Trophoblast cell (in vitro differentiated cells and primary cell): Measurements from ENCODE around the gene FBF1.

Experiments
- DNase-seq, 2 donors: peaks; one replicate each; pipeline ENCODE4 v3.0.0-alpha.2; 2016
- H2AFZ ChIP-seq: 2 replicates; pipeline ENCODE4 v1.6.1; 2013; ENCODE audit warnings: low read length, moderate library complexity, mild to moderate bottlenecking; ENCODE audit not compliant: insufficient read depth, poor library complexity
- H2AK5ac ChIP-seq: 2 replicates; pipeline ENCODE4 v1.6.1; 2013; ENCODE audit warnings: mild to moderate bottlenecking, low read length
- H2BK120ac ChIP-seq: 2 replicates; pipeline ENCODE4 v1.6.1; 2013; ENCODE audit warnings: low read length, mild to moderate bottlenecking, moderate library complexity; ENCODE audit not compliant: insufficient read depth, poor library complexity
- H2BK12ac ChIP-seq: 2 replicates; pipeline ENCODE4 v1.6.1; 2013; ENCODE audit warnings: mild to moderate bottlenecking, low read length, moderate library complexity
- H2BK5ac ChIP-seq: 2 replicates; pipeline ENCODE4 v1.6.1; 2013; ENCODE audit warnings: low read length, low read depth, moderate library complexity, mild to moderate bottlenecking; ENCODE audit not compliant: poor library complexity
- H3K14ac ChIP-seq: 2 replicates; pipeline ENCODE4 v1.6.1; 2013; ENCODE audit warnings: mild to moderate bottlenecking, low read length
- H3K18ac ChIP-seq: 2 replicates; pipeline ENCODE4 v1.6.1; 2013; ENCODE audit warnings: mild to moderate bottlenecking, low read length
- H3K23ac ChIP-seq: 2 replicates; pipeline ENCODE4 v1.6.1; 2013; ENCODE audit warnings: low read length
- H3K27ac ChIP-seq: 2 replicates; pipeline ENCODE4 v1.5.1; 2013; ENCODE audit warnings: low read depth, mild to moderate bottlenecking, inconsistent platforms, low read length, moderate library complexity
- H3K27me3 ChIP-seq: 2 replicates; pipeline ENCODE4 v1.6.1; 2013; ENCODE audit warnings: inconsistent platforms, mild to moderate bottlenecking, low read length, moderate library complexity; ENCODE audit not compliant: insufficient read depth
- H3K36me3 ChIP-seq, 2 experiments: 1 replicate in 1 of 2; 2 replicates in 1 of 2; pipeline ENCODE4 v1.6.1; 2013; ENCODE audit warnings: low read length in 2 of 2, mild to moderate bottlenecking in 2 of 2, moderate library complexity in 1 of 2; ENCODE audit not compliant: insufficient read depth in 2 of 2, control insufficient read depth in 1 of 2
- H3K4ac ChIP-seq: 2 replicates; pipeline ENCODE4 v1.6.1; 2013; ENCODE audit warnings: low read depth, mild to moderate bottlenecking, low read length, moderate library complexity
- H3K4me1 ChIP-seq, 2 experiments: 1 replicate in 1 of 2; 2 replicates in 1 of 2; pipeline ENCODE4 v1.6.1; 2013; ENCODE audit warnings: low read length in 2 of 2, mild to moderate bottlenecking in 2 of 2, moderate library complexity in 1 of 2; ENCODE audit not compliant: insufficient read depth in 2 of 2, control insufficient read depth in 1 of 2
- H3K4me2 ChIP-seq: 2 replicates; pipeline ENCODE4 v1.6.1; 2013; ENCODE audit warnings: inconsistent platforms, mild to moderate bottlenecking, low read length, moderate library complexity
- H3K4me3 ChIP-seq: 2 replicates; pipeline ENCODE4 v1.5.1; 2013; ENCODE audit warnings: mild to moderate bottlenecking, low read depth, low read length, inconsistent platforms
- H3K79me1 ChIP-seq: one replicate; pipeline ENCODE4 v1.6.1; 2013; ENCODE audit warnings: low read length
- H3K79me2 ChIP-seq: 2 replicates; pipeline ENCODE4 v1.6.1; 2013; ENCODE audit warnings: low read length, mild to moderate bottlenecking; ENCODE audit not compliant: control insufficient read depth, insufficient read depth, poor library complexity
- H3K9ac ChIP-seq: 2 replicates; pipeline ENCODE4 v1.6.1; 2013; ENCODE audit warnings: mild to moderate bottlenecking, low read length
- H3K9me3 ChIP-seq: 2 replicates; pipeline ENCODE4 v1.6.1; 2013; ENCODE audit warnings: low read depth, mild to moderate bottlenecking, control low read depth, inconsistent platforms, low read length; ENCODE audit not compliant: insufficient read depth
- H4K12ac ChIP-seq: 2 replicates; pipeline ENCODE4 v1.6.1; 2013; ENCODE audit warnings: low read depth, mild to moderate bottlenecking, low read length, moderate library complexity
- H4K8ac ChIP-seq: 2 replicates; pipeline ENCODE4 v1.6.1; 2013; ENCODE audit warnings: low read depth, mild to moderate bottlenecking, low read length, moderate library complexity
- H4K91ac ChIP-seq: one replicate; pipeline ENCODE4 v1.6.1; 2013; ENCODE audit warnings: low read depth, mild to moderate bottlenecking, low read length, moderate library complexity
- WGBS: extraction: QIAGEN DNeasy Blood & Tissue Kit; methylation state at CpG from one replicate; pipeline ENCODE4 v1.1.7; 2013; ENCODE audit warnings: missing lambda C conversion rate; ENCODE audit not compliant: insufficient read length, insufficient coverage; ENCODE audit errors: extremely low coverage; 5-methylcytosine and 5-hydroxymethylcytosine counted together

Gene FBF1

DNA sequence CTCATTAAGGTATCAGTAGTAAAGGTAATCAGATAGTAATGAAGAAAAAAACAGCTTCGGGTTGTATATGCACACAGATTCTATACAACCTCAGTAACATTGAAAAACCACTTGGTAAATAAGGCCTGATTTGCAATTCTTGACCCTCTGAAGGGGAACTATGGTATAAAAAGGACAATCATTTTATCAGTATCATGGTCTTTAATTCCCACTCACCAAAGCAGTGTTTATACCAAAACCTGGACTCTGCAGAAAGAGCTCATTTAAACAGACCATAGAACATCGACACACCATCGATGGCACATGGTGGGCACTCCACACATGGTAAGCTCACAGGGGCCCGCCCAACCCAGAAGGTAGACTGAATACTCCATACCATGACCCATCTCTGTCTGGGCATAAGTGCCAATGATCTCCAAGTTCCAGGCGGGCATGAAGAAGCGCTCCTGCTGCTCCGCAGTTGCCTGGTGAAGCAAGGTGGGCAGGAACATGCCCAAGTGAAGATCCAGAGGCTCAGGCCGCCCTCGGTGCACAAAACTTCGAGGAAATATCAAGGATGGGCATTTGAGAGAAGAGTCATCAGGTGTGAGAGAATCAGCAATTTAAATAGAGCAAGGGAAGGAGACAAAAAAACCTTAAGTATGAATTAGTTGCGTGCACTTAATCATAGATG is 19.1 kb upstream of the FBF1 start:
- no peak overlapping the region for H4K12ac ChIP-seq
- no CpG with 5 or more reads among the region's 11 CpGs for WGBS
- H2AFZ ChIP-seq = no peak overlapping the region
- no peak overlapping the region for H4K8ac ChIP-seq
- no peak overlapping the region for H3K4ac ChIP-seq
- no peak overlapping the region for H2BK12ac ChIP-seq
- H2AK5ac ChIP-seq = no peak overlapping the region
- no peaks in the 10 kb centered on the region for H3K79me2 ChIP-seq
- H3K4me2 ChIP-seq = no peak overlapping the region
- H4K91ac ChIP-seq = no peak overlapping the region
- no peak overlapping the region for H3K4me3 ChIP-seq
- H3K36me3 ChIP-seq = peaks cover 17 to 20% of the 10 kb centered on the region in 2 experiments
- H3K4me1 ChIP-seq = no peaks in the 10 kb centered on the region
- no peak overlapping the region for H2BK120ac ChIP-seq
- H3K18ac ChIP-seq = no peak overlapping the region
- no peak overlapping the region for H3K27ac ChIP-seq
- no peaks in the 10 kb centered on the region for H3K79me1 ChIP-seq
- DNase-seq = no peak
- H3K9ac ChIP-seq = no peak overlapping the region
- H3K23ac ChIP-seq = no peak overlapping the region
- H2BK5ac ChIP-seq = no peak overlapping the region
- H3K9me3 ChIP-seq = no peaks in the 10 kb centered on the region
- no peak overlapping the region for H3K14ac ChIP-seq
- H3K27me3 ChIP-seq = no peaks in the 10 kb centered on the region

DNA sequence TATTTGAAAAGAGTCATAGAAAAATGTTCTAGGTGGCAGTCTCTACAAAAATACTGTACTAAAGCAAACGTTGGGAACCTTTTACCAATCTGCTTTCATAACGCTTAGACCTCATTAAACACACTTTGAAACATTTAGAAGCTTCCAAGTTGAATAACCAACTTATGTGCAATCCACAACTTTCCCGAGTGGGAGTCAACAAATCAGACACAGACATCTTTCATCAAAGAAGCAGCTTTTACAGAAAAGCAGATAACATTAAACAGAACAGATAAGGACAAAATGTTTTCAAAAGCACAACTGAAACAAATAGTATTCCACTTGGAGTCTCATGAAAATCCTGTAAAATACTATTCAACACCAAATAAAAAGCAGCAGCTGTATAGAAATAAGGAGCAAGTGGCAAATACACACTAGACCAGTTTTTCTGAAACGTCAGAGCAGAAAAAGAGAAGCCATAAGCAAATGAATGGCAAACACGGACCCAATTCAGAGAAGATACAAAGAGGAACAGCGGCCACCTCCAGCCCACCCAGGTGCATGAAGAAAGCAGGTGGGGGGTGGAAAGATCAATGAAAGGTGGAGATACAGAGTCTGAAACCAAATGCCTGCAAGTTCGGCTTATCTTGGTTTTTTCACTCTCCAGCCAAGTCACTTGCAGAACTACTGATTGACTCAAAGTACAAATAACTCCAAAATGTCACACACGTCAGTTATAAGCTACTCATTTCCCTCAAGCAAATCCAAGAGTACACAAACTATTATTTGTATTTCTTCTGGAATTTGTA is 18.4 kb upstream of the FBF1 start:
- Histone ChIP-seq H3K4me2 (no peak overlapping the region), H3K79me2 (no peaks in the 10 kb centered on the region), H3K4me3 (no peak overlapping the region), H3K27me3 (no peaks in the 10 kb centered on the region), H2AFZ (no peak overlapping the region), H4K91ac (no peak overlapping the region), H2AK5ac (no peak overlapping the region), H3K4ac (no peak overlapping the region), H2BK5ac (no peak overlapping the region), H4K12ac (no peak overlapping the region), H3K36me3 (peaks cover 22 to 25% of the 10 kb centered on the region in 2 experiments), H3K18ac (no peak overlapping the region), H3K23ac (no peak overlapping the region), H3K79me1 (no peaks in the 10 kb centered on the region), H3K4me1 (no peaks in the 10 kb centered on the region), H2BK120ac (no peak overlapping the region), H3K9ac (no peak overlapping the region), H3K14ac (no peak overlapping the region), H4K8ac (no peak overlapping the region), H3K27ac (no peak overlapping the region), H3K9me3 (no peaks in the 10 kb centered on the region), H2BK12ac (no peak overlapping the region)
- no peak for DNase-seq
- no CpG with 5 or more reads among the region's 8 CpGs for WGBS

DNA sequence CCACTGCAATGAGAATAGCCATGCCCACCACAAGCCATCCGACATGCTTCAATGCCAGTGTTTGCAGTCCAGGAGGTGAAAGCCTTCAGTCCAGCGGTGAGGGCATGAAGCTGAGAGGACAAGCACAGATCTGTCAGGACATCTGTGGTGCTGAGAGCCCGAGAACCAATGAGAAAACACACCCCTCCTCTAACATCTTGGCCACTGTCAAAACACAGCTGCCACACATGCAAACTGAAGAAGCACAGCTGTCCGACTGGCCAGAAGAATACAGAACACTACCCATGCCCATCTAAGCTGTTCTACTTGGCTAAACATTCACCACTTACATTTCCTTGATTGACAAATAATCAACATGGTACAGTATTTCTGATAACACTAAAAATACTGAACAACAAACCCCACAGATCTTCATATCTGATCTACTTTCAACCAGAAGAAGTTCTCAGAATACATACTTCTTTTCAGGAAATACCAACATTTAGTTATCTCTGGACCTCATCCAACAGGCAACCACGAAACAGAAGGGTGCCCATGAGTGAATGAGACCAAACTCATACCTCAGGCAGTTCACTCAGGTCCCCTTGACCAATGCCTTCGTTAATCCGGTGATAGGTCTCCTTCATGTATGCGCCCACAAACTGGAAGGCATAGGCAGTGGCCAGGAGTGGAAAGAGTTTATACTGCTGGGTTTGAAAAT is 10.2 kb upstream of the FBF1 start:
- H3K4me2 ChIP-seq = no peak overlapping the region
- no peak overlapping the region for H2BK12ac ChIP-seq
- H2AK5ac ChIP-seq = no peak overlapping the region
- H3K9me3 ChIP-seq = peaks cover 2% of the 10 kb centered on the region
- no CpG with 5 or more reads among the region's 8 CpGs for WGBS
- no peak overlapping the region for H2AFZ ChIP-seq
- H3K23ac ChIP-seq = peak overlapping the region; percentile 14
- no peak overlapping the region for H3K27ac ChIP-seq
- H4K8ac ChIP-seq = no peak overlapping the region
- no peaks in the 10 kb centered on the region for H3K27me3 ChIP-seq
- no peaks in the 10 kb centered on the region for H3K79me1 ChIP-seq
- no peak overlapping the region for H4K91ac ChIP-seq
- DNase-seq = no peak
- peaks cover 56 to 74% of the 10 kb centered on the region in 2 experiments for H3K36me3 ChIP-seq
- H2BK120ac ChIP-seq = no peak overlapping the region
- H3K4me1 ChIP-seq = no peaks in the 10 kb centered on the region
- H3K79me2 ChIP-seq = no peaks in the 10 kb centered on the region
- H3K14ac ChIP-seq = no peak overlapping the region
- no peak overlapping the region for H2BK5ac ChIP-seq
- no peak overlapping the region for H3K18ac ChIP-seq
- H3K4me3 ChIP-seq = peak overlapping the region; percentile 36
- H3K9ac ChIP-seq = peak overlapping the region; percentile 5
- no peak overlapping the region for H4K12ac ChIP-seq
- no peak overlapping the region for H3K4ac ChIP-seq

DNA sequence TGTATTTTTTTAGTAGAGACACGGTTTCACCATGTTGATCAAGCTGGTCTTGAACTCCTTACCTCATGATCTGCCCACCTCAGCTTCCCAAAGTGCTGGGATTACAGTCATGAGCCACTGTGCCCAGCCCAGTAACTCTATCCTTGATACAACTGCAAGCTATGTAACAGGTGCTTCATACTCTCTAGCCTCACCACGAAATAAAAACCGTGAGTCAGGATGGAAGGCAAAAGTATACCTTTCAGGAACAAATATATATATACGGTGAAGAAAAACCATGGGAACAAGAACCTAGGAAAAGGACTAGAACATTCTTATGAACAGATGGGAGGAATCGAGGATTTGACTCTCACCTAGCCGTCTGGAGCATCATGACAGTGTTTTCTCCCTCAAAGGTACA is 9.6 kb upstream of the FBF1 start:
- H3K36me3 ChIP-seq = peaks cover 56 to 73% of the 10 kb centered on the region in 2 experiments
- no peaks in the 10 kb centered on the region for H3K79me1 ChIP-seq
- H3K9me3 ChIP-seq = peaks cover 2% of the 10 kb centered on the region
- no peaks in the 10 kb centered on the region for H3K4me1 ChIP-seq
- no peak overlapping the region for H3K23ac ChIP-seq
- H3K27ac ChIP-seq = no peak overlapping the region
- no peak overlapping the region for H3K9ac ChIP-seq
- no peak overlapping the region for H3K18ac ChIP-seq
- no CpG with 5 or more reads among the region's 6 CpGs for WGBS
- no peak overlapping the region for H4K12ac ChIP-seq
- no peak overlapping the region for H4K8ac ChIP-seq
- no peak overlapping the region for H3K4me2 ChIP-seq
- no peaks in the 10 kb centered on the region for H3K27me3 ChIP-seq
- H3K4me3 ChIP-seq = no peak overlapping the region
- no peak overlapping the region for H4K91ac ChIP-seq
- no peak overlapping the region for H2AK5ac ChIP-seq
- no peak overlapping the region for H2BK120ac ChIP-seq
- H3K14ac ChIP-seq = no peak overlapping the region
- no peak overlapping the region for H3K4ac ChIP-seq
- no peak overlapping the region for H2BK12ac ChIP-seq
- no peaks in the 10 kb centered on the region for H3K79me2 ChIP-seq
- H2BK5ac ChIP-seq = no peak overlapping the region
- no peak for DNase-seq
- H2AFZ ChIP-seq = no peak overlapping the region
